ENCODE results near the gene SAYSD1.

The SAYSD1 gene

GRCh38 chr6:39056681-39057080 lies 58.3 kb downstream of the SAYSD1 start:
- DNase-seq = no peak

GRCh38 chr6:39056191-39056590 lies 58.8 kb downstream of the SAYSD1 start:
- DNase-seq = no peak

GRCh38 chr6:39055661-39056060 lies 59.3 kb downstream of the SAYSD1 start:
- no peak for DNase-seq

- no peak for DNase-seq
Measured at GRCh38 chr6:39054577-39055142, 60.3 kb downstream of the SAYSD1 start.

Data from NCI-H187 (cell line).